Psoas muscle (tissue), 8 donors: ENCODE measurements around the gene ANAPC16. TPM values are rescaled to one million over a fixed set of nuclear protein-coding genes. Genes with fewer than 3 reads are reported as not detected.
A peak's percentile ranks its signal among the peaks of the same experiment; 100 is the strongest.

Experiments
- ATAC-seq, 4 donors: fragments of 200-7000 bp; cut with Tn5 transposase; one replicate each; pipeline ENCODE4 v1.9.1; 2020; ENCODE audit warnings: moderate library complexity in 3 of 4, mild to moderate bottlenecking in 2 of 4
- DNase-seq, 2 donors: peaks; one replicate each; pipeline ENCODE4 v3.0.0-alpha.2; 2020
- H3K27ac ChIP-seq: fragments of 200-600 bp; one replicate; pipeline ENCODE4 v1.8.0; 2022
- H3K27me3 ChIP-seq, 3 donors: fragments of 200-600 bp in 1 of 3; one replicate each; pipeline versions ENCODE4 v1.6.1 to v1.8.0; 2013 to 2022; ENCODE audit warnings: low read length in 2 of 3, mild to moderate bottlenecking in 2 of 3, moderate library complexity in 1 of 3; ENCODE audit not compliant: insufficient read depth in 3 of 3
- H3K36me3 ChIP-seq, 2 donors: fragments of 200-600 bp in 1 of 2; one replicate each; pipeline versions ENCODE4 v1.6.1 to v1.8.0; 2013 to 2022; ENCODE audit warnings: low read depth in 1 of 2, mild to moderate bottlenecking in 1 of 2, moderate library complexity in 1 of 2; ENCODE audit not compliant: insufficient read depth in 1 of 2
- H3K4me1 ChIP-seq: fragments of 200-600 bp; one replicate; pipeline ENCODE4 v1.8.0; 2022
- H3K4me3 ChIP-seq: fragments of 200-600 bp; one replicate; pipeline ENCODE4 v1.8.0; 2022; ENCODE audit warnings: mild to moderate bottlenecking
- H3K9me3 ChIP-seq: fragments of 200-600 bp; one replicate; pipeline ENCODE4 v1.8.0; 2022
- CTCF ChIP-seq: fragments of 200-600 bp; IDR thresholded peaks from one replicate; pipeline ENCODE4 v1.8.0; 2022; ENCODE audit warnings: antibody characterized with exemption
- WGBS, 3 donors: extraction: QIAGEN DNeasy Blood & Tissue Kit; methylation state at CpG; one replicate each; pipeline versions ENCODE4 v1.1.6 to v1.1.7; 2013; 5-methylcytosine and 5-hydroxymethylcytosine counted together
- intact Hi-C, 2 donors: fragments of 100-400 bp; cut with DNase I; formaldehyde crosslinking; loops; one replicate each; pipeline versions ENCODE4 v1.11.0 to v1.14.2; 2022
- long read RNA-seq, 2 donors: library from polyadenylated mRNA; unstranded; transcript quantifications; one replicate each; pipeline ENCODE4 v2.0.0, GENCODE V29; 2021
- polyA plus RNA-seq, 3 donors: library from polyadenylated mRNA; stranded (reverse); fragments of 200-250 nt; gene quantifications; one replicate each; pipeline ENCODE4 v1.2.3, GENCODE V29; 2013
- total RNA-seq, 4 donors: library from RNA; stranded (reverse); fragmentation: NEBNext Ultra II Directional in 2 of 4; extraction: Animal tissue kit (Norgen Biotek cat#: 25700) in 2 of 4; gene quantifications; one replicate each; pipeline versions ENCODE4 v1.2.1 to v1.2.4, GENCODE V29; 2021 to 2023
- donor health status: healthy with polysubstance abuse.
- donor health status: DM: no; HTN: no; CAD: no; lungs with moderate emphysema.
- donor health status: Bipolar disorder and iron deficiency.
- donor health status: healthy.
- donor health status: DM: yes; HTN: yes; CAD: no.
- donor health status: DM: no; HTN: no; CAD: no.
- donor health status: DM: no; HTN: no; CAD: no.
- donor health status: DM: yes; HTN: yes; CAD: no.

Gene ANAPC16
- total RNA-seq (100 to 1,000 TPM in 3 of 4 donors, 10 to 100 TPM in 1; 80.3 to 144 (median 119) TPM), polyA plus RNA-seq (100 to 1,000 TPM in 2 of 3 donors, 10 to 100 TPM in 1; 60.1 to 184 (median 167) TPM)
- long read RNA-seq, donor 1, transcript ANAPC16-205 (5 exons, 3,567 nt): major isoform, 29 of 128 reads
- long read RNA-seq, donor 1, transcript ANAPC16-201 (4 exons, 3,195 nt): minor isoform, 26 of 128 reads
- long read RNA-seq, donor 1, partial matches to known transcripts: 33 of 128 reads
- long read RNA-seq, donor 1, other reads (novel, unspliced or antisense): 38 of 128 reads
- long read RNA-seq, donor 2, transcript ANAPC16-201 (4 exons, 3,195 nt): major isoform, 58 of 210 reads
- long read RNA-seq, donor 2, transcript ANAPC16-205 (5 exons, 3,567 nt): minor isoform, 38 of 210 reads
- long read RNA-seq, donor 2, transcript ANAPC16-203 (3 exons, 734 nt): minor isoform, 5 of 210 reads
- long read RNA-seq, donor 2, partial matches to known transcripts: 37 of 210 reads
- long read RNA-seq, donor 2, other reads (novel, unspliced or antisense): 72 of 210 reads

- peaks cover 50% of the 10 kb centered on the region for H3K4me1 ChIP-seq
- WGBS, 3 donors: 0 to 1% (median 1%) methylated on average over 55 to 64 of the region's 64 CpGs
Observed at GRCh38 chr10:72215611-72216549, at the start of gene ANAPC16, which contains the start of gene ASCC1. Gene ANAPC16 (plus strand): TSS chr10:72216012. CDS start chr10:72223915, 7,903 bp downstream. Gene ASCC1 (minus strand): TSS chr10:72216276. CDS start chr10:72213298, 2,978 bp downstream.

GRCh38 chr10:72167118-72167517 lies 48.7 kb upstream of the ANAPC16 start:
- ATAC-seq: no peak
- intact Hi-C loops: no loop called here
- no peak overlapping the region for H3K27ac ChIP-seq

More at GRCh38 chr10:72215611-72216549, at the start of gene ANAPC16, which contains the start of gene ASCC1:
- DNase-seq: peak; percentile 92 to 96
- ATAC-seq: peak; percentile 96 to 98 (median 98)
- intact Hi-C loops: loop anchor here in 1 of 2 donors (5.0 kb wide), 1 partner anchor 116 kb away; no protein-coding TSS in a partner anchor
- Histone ChIP-seq H3K27me3 (no peaks in the 10 kb centered on the region), H3K36me3 (peaks cover 0 to 29% of the 10 kb centered on the region in 2 donors), H3K9me3 (no peaks in the 10 kb centered on the region), H3K27ac (peak within 1 kb of the TSS; percentile 97), H3K4me3 (peak within 1 kb of the TSS; percentile 78)
- no peak for TF ChIP-seq CTCF

GRCh38 chr10:72170263-72170662 lies 45.5 kb upstream of the ANAPC16 start:
- Histone ChIP-seq H3K4me1 (no peaks in the 10 kb centered on the region), H3K27ac (no peak overlapping the region), H3K27me3 (no peaks in the 10 kb centered on the region), H3K9me3 (no peaks in the 10 kb centered on the region), H3K36me3 (no peaks in the 10 kb centered on the region), H3K4me3 (no peak overlapping the region)
- peak in 3 of 4 donors; percentile 43 to 71 (median 47) for ATAC-seq
- intact Hi-C loops: no loop called here
- TF ChIP-seq CTCF: no peak
- DNase-seq: no peak
- WGBS, 3 donors: 66 to 78% (median 69%) methylated on average over 4 of the region's 4 CpGs

More at GRCh38 chr10:72167118-72167517, 48.7 kb upstream of the ANAPC16 start:
- Histone ChIP-seq H3K9me3 (no peaks in the 10 kb centered on the region), H3K4me1 (no peaks in the 10 kb centered on the region), H3K36me3 (no peaks in the 10 kb centered on the region), H3K27me3 (no peaks in the 10 kb centered on the region), H3K4me3 (no peak overlapping the region)
- DNase-seq: no peak
- no peak for TF ChIP-seq CTCF
- 94 to 99% (median 97%) methylated on average over 3 of the region's 3 CpGs for WGBS, 3 donors

GRCh38 chr10:72170733-72171132 lies 45.1 kb upstream of the ANAPC16 start:
- no peaks in the 10 kb centered on the region for H3K4me1 ChIP-seq
- WGBS, 3 donors: 92 to 93% (median 92%) methylated on average over 4 of the region's 4 CpGs
- ATAC-seq: no peak
- no peaks in the 10 kb centered on the region for H3K27me3 ChIP-seq
- H3K9me3 ChIP-seq: no peaks in the 10 kb centered on the region
- H3K27ac ChIP-seq: no peak overlapping the region
- intact Hi-C loops: no loop called here
- DNase-seq: no peak
- no peaks in the 10 kb centered on the region for H3K36me3 ChIP-seq
- no peak overlapping the region for H3K4me3 ChIP-seq
- TF ChIP-seq CTCF: no peak
